Skeletal muscle satellite cell (primary cell): Measurements from ENCODE around the gene MIAT.

ENCODE experiments used
- H3K27me3 ChIP-seq: 2 replicates; pipeline ENCODE4 v1.7.0; 2013; ENCODE audit warnings: low read length; ENCODE audit not compliant: control insufficient read depth, insufficient read depth
- H3K36me3 ChIP-seq: 2 replicates; pipeline ENCODE4 v1.7.0; 2013; ENCODE audit warnings: mild to moderate bottlenecking, control low read depth, low read length; ENCODE audit not compliant: insufficient read depth
- H3K4me1 ChIP-seq: 2 replicates; pipeline ENCODE4 v1.7.0; 2013; ENCODE audit warnings: low read length; ENCODE audit not compliant: control insufficient read depth, insufficient read depth
- H3K4me2 ChIP-seq: 2 replicates; pipeline ENCODE4 v1.7.0; 2013; ENCODE audit warnings: mild to moderate bottlenecking, low read length
- H3K4me3 ChIP-seq: 2 replicates; pipeline ENCODE4 v1.7.0; 2013; ENCODE audit warnings: low read length
- H3K9ac ChIP-seq: 2 replicates; pipeline ENCODE4 v1.7.0; 2013; ENCODE audit warnings: mild to moderate bottlenecking, low read depth, low read length, moderate library complexity
- H3K9me3 ChIP-seq: replicated peaks from 2 replicates; pipeline ENCODE4 v1.7.0; 2013; ENCODE audit warnings: mild to moderate bottlenecking, control low read depth, low read length

The MIAT gene

GRCh38 chr22:26658671-26659478 lies 1.5 kb downstream of the MIAT start:
- H3K9me3 ChIP-seq = no peaks in the 10 kb centered on the region
- H3K36me3 ChIP-seq = no peaks in the 10 kb centered on the region
- H3K27me3 ChIP-seq = peaks cover 56% of the 10 kb centered on the region
- peaks cover 22% of the 10 kb centered on the region for H3K4me1 ChIP-seq
- H3K4me3 ChIP-seq = peak overlapping the region; percentile 29
- peak overlapping the region; percentile 70 for H3K4me2 ChIP-seq
- H3K9ac ChIP-seq = no peak overlapping the region

- Histone ChIP-seq H3K4me3 (no peak overlapping the region), H3K9ac (no peak overlapping the region), H3K9me3 (no peaks in the 10 kb centered on the region), H3K4me1 (peaks cover 24% of the 10 kb centered on the region), H3K36me3 (no peaks in the 10 kb centered on the region), H3K4me2 (no peak overlapping the region), H3K27me3 (peaks cover 45% of the 10 kb centered on the region)
Observed at GRCh38 chr22:26660356-26660755, 3.0 kb downstream of the MIAT start.

- Histone ChIP-seq H3K4me2 (no peak overlapping the region), H3K4me1 (peaks cover 25% of the 10 kb centered on the region)
Observed at GRCh38 chr22:26660961-26661578, 3.7 kb downstream of the MIAT start.

GRCh38 chr22:26662160-26662559 lies 4.8 kb downstream of the MIAT start:
- Histone ChIP-seq H3K4me1 (peaks cover 22% of the 10 kb centered on the region), H3K9me3 (no peaks in the 10 kb centered on the region), H3K27me3 (peaks cover 38% of the 10 kb centered on the region), H3K36me3 (no peaks in the 10 kb centered on the region), H3K4me3 (no peak overlapping the region), H3K4me2 (no peak overlapping the region), H3K9ac (no peak overlapping the region)

More at GRCh38 chr22:26660961-26661578, 3.7 kb downstream of the MIAT start:
- Histone ChIP-seq H3K9me3 (no peaks in the 10 kb centered on the region), H3K4me3 (no peak overlapping the region), H3K9ac (no peak overlapping the region), H3K27me3 (peaks cover 42% of the 10 kb centered on the region), H3K36me3 (no peaks in the 10 kb centered on the region)

- Histone ChIP-seq H3K36me3 (no peaks in the 10 kb centered on the region), H3K9me3 (no peaks in the 10 kb centered on the region), H3K4me3 (no peak overlapping the region), H3K4me2 (no peak overlapping the region), H3K27me3 (peaks cover 26% of the 10 kb centered on the region), H3K4me1 (peaks cover 12% of the 10 kb centered on the region), H3K9ac (no peak overlapping the region)
Observed at GRCh38 chr22:26663374-26663923, 6.1 kb downstream of the MIAT start.

- Histone ChIP-seq H3K36me3 (no peaks in the 10 kb centered on the region), H3K9me3 (no peaks in the 10 kb centered on the region), H3K4me2 (no peak overlapping the region), H3K4me1 (peaks cover 3% of the 10 kb centered on the region), H3K4me3 (no peak overlapping the region), H3K27me3 (peaks cover 15% of the 10 kb centered on the region), H3K9ac (no peak overlapping the region)
Observed at GRCh38 chr22:26665813-26666231, 8.4 kb downstream of the MIAT start.

- H3K4me2 ChIP-seq = no peak overlapping the region
- peaks cover 4% of the 10 kb centered on the region for H3K4me1 ChIP-seq
- no peaks in the 10 kb centered on the region for H3K9me3 ChIP-seq
- no peak overlapping the region for H3K4me3 ChIP-seq
- H3K27me3 ChIP-seq = peaks cover 14% of the 10 kb centered on the region
- no peaks in the 10 kb centered on the region for H3K36me3 ChIP-seq
- no peak overlapping the region for H3K9ac ChIP-seq
Observed at GRCh38 chr22:26667140-26667539, 9.8 kb downstream of the MIAT start.

- H3K4me2 ChIP-seq = no peak overlapping the region
- H3K27me3 ChIP-seq = no peaks in the 10 kb centered on the region
- H3K9me3 ChIP-seq = no peaks in the 10 kb centered on the region
- H3K9ac ChIP-seq = no peak overlapping the region
- no peak overlapping the region for H3K4me3 ChIP-seq
- no peaks in the 10 kb centered on the region for H3K36me3 ChIP-seq
- H3K4me1 ChIP-seq = peaks cover 16% of the 10 kb centered on the region
Observed at GRCh38 chr22:26669060-26669481, 11.7 kb downstream of the MIAT start.

GRCh38 chr22:26670459-26670858 lies 13.1 kb downstream of the MIAT start:
- Histone ChIP-seq H3K9me3 (no peaks in the 10 kb centered on the region), H3K9ac (no peak overlapping the region), H3K4me3 (no peak overlapping the region), H3K27me3 (no peaks in the 10 kb centered on the region), H3K4me1 (peaks cover 19% of the 10 kb centered on the region), H3K4me2 (no peak overlapping the region), H3K36me3 (no peaks in the 10 kb centered on the region)

GRCh38 chr22:26671317-26672059 lies 14.1 kb downstream of the MIAT start:
- Histone ChIP-seq H3K4me2 (no peak overlapping the region), H3K9ac (no peak overlapping the region), H3K27me3 (no peaks in the 10 kb centered on the region), H3K9me3 (no peaks in the 10 kb centered on the region), H3K4me3 (no peak overlapping the region), H3K4me1 (peaks cover 19% of the 10 kb centered on the region), H3K36me3 (no peaks in the 10 kb centered on the region)

GRCh38 chr22:26672060-26672471 lies 14.7 kb downstream of the MIAT start:
- H3K36me3 ChIP-seq = no peaks in the 10 kb centered on the region
- H3K9me3 ChIP-seq = no peaks in the 10 kb centered on the region
- peak overlapping the region; percentile 92 for H3K4me2 ChIP-seq
- H3K27me3 ChIP-seq = no peaks in the 10 kb centered on the region
- peak overlapping the region; percentile 90 for H3K9ac ChIP-seq
- peak overlapping the region; percentile 79 for H3K4me3 ChIP-seq
- peaks cover 19% of the 10 kb centered on the region for H3K4me1 ChIP-seq
